Effector memory CD4-positive, alpha-beta T cell (primary cell): ENCODE data around the gene NLRP9.
"Not testable (repeated sequence)": the region's sequence is repeated elsewhere in the genome, so short reads cannot be mapped to it uniquely, and the experiment has no call there.

ENCODE experiments used
- DNase-seq, 3 donors: peaks; one replicate each; pipeline ENCODE4 v3.0.0-alpha.2; 2020
- H3K27ac ChIP-seq: 2 replicates; pipeline ENCODE4 v1.7.0; 2013; ENCODE audit warnings: mild to moderate bottlenecking, low read length, moderate library complexity; ENCODE audit not compliant: insufficient read depth, poor library complexity, severe bottlenecking
- H3K27me3 ChIP-seq: replicated peaks from 2 replicates; pipeline ENCODE4 v1.7.0; 2013; ENCODE audit warnings: mild to moderate bottlenecking, low read length; ENCODE audit not compliant: insufficient read depth, control insufficient read depth, poor library complexity, severe bottlenecking
- H3K36me3 ChIP-seq: 2 replicates; pipeline ENCODE4 v1.7.0; 2013; ENCODE audit warnings: mild to moderate bottlenecking, low read length, moderate library complexity; ENCODE audit not compliant: control insufficient read depth, insufficient read depth
- H3K4me1 ChIP-seq: 2 replicates; pipeline ENCODE4 v1.7.0; 2013; ENCODE audit warnings: low read length, mild to moderate bottlenecking; ENCODE audit not compliant: control insufficient read depth, insufficient read depth, poor library complexity, severe bottlenecking
- H3K4me3 ChIP-seq: 2 replicates; pipeline ENCODE4 v1.7.0; 2013; ENCODE audit warnings: low read length, low read depth, mild to moderate bottlenecking; ENCODE audit not compliant: insufficient read depth, poor library complexity, severe bottlenecking
- H3K9me3 ChIP-seq: 2 replicates; pipeline ENCODE4 v1.7.0; 2013; ENCODE audit warnings: mild to moderate bottlenecking, low read length, moderate library complexity; ENCODE audit not compliant: control insufficient read depth

Gene NLRP9

GRCh38 chr19:55750715-55751114 lies 12.5 kb upstream of the NLRP9 start:
- Histone ChIP-seq H3K4me1 (no peaks in the 10 kb centered on the region), H3K9me3 (no peaks in the 10 kb centered on the region), H3K36me3 (no peaks in the 10 kb centered on the region), H3K4me3 (no peak overlapping the region), H3K27ac (no peak overlapping the region), H3K27me3 (no peaks in the 10 kb centered on the region)
- DNase-seq: no peak

- H3K9me3 ChIP-seq, H3K4me3 ChIP-seq, H3K27me3 ChIP-seq, H3K4me1 ChIP-seq, DNase-seq, H3K36me3 ChIP-seq, H3K27ac ChIP-seq: not testable (repeated sequence)
Observed at GRCh38 chr19:55730378-55730777, 7.8 kb downstream of the NLRP9 start.

DNA sequence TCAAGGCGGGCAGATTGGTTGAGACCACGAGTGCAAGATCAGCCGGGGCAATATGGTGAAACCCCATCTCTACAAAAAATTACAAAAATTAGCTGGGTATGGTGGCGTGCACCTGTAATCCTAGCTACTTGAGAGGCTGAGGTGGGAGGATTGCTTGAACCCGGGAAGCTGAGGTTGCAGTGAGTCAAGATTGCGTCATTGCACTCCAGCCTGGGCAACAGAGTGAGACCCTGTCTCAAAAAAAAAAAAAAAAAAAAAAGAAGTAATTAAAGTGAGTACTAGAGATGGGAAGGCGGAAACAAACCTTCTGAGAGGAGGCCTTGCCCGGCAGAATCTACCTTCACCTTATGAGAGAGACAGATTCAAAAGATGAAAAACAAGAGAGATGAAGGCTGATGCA lies 14.7 kb downstream of the NLRP9 start:
- no peaks in the 10 kb centered on the region for H3K27me3 ChIP-seq
- no peak overlapping the region for H3K27ac ChIP-seq
- H3K4me1 ChIP-seq: no peaks in the 10 kb centered on the region
- DNase-seq: no peak
- H3K4me3 ChIP-seq: no peak overlapping the region
- H3K9me3 ChIP-seq: no peaks in the 10 kb centered on the region
- no peaks in the 10 kb centered on the region for H3K36me3 ChIP-seq

- no peaks in the 10 kb centered on the region for H3K36me3 ChIP-seq
- DNase-seq: no peak
- no peaks in the 10 kb centered on the region for H3K9me3 ChIP-seq
- no peaks in the 10 kb centered on the region for H3K4me1 ChIP-seq
- H3K27ac ChIP-seq: no peak overlapping the region
- no peak overlapping the region for H3K4me3 ChIP-seq
- H3K27me3 ChIP-seq: no peaks in the 10 kb centered on the region
Observed at GRCh38 chr19:55720801-55721200, 17.4 kb downstream of the NLRP9 start.

- H3K36me3 ChIP-seq: no peaks in the 10 kb centered on the region
- no peak for DNase-seq
- H3K27me3 ChIP-seq: no peaks in the 10 kb centered on the region
- H3K4me1 ChIP-seq: no peaks in the 10 kb centered on the region
- no peak overlapping the region for H3K4me3 ChIP-seq
- H3K9me3 ChIP-seq: no peaks in the 10 kb centered on the region
- no peak overlapping the region for H3K27ac ChIP-seq
Observed at GRCh38 chr19:55720214-55720746, 17.9 kb downstream of the NLRP9 start.

DNA sequence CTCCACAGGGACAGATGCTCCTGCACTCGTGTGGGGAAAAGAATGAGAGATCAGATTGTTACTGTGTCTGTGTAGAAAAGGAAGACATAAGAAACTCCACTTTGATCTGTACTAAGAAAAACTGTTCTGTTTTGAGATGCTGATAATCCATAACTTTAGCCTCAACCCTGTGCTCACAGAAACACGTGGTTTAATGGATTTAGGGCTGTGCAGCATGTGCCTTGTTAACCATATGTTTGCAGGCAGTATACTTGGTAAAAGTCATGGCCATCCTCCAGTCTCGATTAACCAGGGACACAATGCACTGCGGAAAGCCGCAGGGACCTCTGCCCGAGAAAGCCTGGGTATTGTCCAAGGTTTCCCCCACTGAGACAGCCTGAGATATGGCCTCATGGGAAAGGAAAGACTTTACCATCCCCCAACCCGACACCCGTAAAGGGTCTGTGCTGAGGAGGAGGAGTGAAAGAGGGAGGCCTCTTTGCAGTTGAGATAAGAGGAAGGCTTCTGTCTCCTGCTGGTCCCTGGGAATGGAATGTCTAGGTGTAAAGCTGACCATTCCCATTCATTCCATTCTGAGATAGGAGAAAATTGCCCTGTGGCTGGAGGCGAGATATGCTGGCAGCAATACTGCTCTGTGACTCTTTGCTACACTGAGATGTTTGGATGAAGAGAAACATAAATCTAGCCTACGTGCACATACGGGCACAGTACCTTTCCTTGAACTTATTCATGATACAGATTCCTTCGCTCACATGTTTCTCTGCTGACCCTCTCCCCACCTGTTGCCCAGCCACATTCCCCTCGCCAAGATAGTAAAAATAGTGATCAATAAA lies 20.1 kb downstream of the NLRP9 start:
- not testable (repeated sequence) for H3K36me3 ChIP-seq, H3K4me3 ChIP-seq, H3K27ac ChIP-seq, H3K4me1 ChIP-seq, DNase-seq, H3K9me3 ChIP-seq, H3K27me3 ChIP-seq

DNA sequence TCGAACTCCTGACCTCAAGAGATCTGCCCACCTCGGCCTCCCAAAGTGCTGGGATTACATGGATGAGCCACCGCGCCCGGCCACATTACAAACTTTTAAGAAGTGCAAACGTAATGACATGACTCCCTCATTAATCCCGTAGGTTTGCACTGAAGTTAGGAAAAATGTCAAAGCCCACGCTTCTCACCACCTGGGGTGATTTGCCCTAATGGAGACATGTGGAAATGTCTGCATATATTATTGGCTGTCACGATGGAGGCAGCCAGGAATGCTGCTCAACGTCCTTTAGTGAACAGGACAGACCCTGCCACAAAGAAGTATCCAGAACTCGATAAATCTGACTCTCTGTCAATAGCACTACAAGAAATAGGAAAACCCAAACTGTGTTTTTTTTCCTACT lies 21.0 kb downstream of the NLRP9 start:
- Histone ChIP-seq H3K9me3 (no peaks in the 10 kb centered on the region), H3K4me1 (no peaks in the 10 kb centered on the region), H3K27ac (no peak overlapping the region), H3K36me3 (no peaks in the 10 kb centered on the region), H3K4me3 (no peak overlapping the region), H3K27me3 (no peaks in the 10 kb centered on the region)
- no peak for DNase-seq

DNA sequence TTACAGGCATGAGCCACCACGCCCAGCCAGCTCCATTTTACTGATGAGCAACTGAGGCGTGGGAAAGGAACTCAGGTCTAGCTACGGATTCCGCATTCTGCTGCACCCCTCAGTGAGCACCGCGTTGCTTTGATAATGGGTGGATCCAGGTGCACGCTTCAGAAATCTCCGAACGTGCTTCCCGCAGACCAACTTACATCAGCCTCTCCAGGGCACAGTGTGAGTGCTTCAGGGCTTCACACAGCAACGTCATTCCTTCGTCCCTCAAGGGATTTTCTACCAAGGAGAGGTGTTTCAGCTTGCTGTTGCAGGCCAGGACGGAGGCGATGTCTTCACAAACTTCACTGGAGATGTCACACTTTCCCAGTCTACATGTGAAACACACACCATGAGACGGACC lies 21.7 kb downstream of the NLRP9 start:
- no peak overlapping the region for H3K27ac ChIP-seq
- H3K27me3 ChIP-seq: no peaks in the 10 kb centered on the region
- H3K4me1 ChIP-seq: no peaks in the 10 kb centered on the region
- DNase-seq: no peak
- H3K4me3 ChIP-seq: no peak overlapping the region
- no peaks in the 10 kb centered on the region for H3K36me3 ChIP-seq
- no peaks in the 10 kb centered on the region for H3K9me3 ChIP-seq

DNA sequence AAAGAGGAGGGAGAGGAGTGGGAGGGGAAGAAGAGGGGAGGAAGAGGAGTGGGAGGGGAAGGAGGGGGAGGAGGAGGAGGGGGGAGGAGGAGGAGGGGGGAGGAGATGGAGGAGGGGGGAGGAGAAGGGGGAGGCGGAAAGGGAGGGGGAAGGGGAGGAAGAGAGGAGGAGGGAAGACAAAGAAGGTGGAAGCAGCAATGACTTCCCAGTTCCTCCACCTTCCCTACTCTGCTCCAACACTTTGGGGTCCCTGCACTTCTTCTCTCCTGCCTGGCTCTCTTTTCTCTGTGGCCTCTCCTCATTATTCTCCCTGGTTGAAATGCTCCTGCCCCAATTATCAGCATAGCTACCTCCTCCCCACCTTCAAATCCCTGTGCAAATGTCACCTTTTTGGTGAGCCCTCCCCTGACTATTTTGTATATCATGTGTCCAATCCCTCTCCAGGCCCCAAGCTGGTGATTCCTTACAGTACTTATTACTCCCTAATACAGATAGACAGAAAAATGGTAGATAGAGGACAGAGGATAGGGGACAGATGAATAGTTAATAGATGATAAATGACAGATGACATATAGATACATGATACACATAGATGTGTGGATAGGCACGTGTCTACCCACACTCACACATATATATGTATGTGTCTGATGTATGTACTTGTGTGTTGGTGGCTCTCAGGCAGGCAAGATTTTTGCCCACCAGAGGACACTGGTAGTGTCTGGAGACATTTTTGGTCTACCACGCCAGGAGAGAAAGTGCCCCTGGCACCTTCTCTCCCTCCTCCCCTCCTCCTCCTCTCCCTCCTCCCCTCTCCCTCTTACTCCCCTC lies 25.2 kb downstream of the NLRP9 start:
- Histone ChIP-seq H3K4me3 (no peak overlapping the region), H3K9me3 (no peaks in the 10 kb centered on the region), H3K4me1 (no peaks in the 10 kb centered on the region), H3K36me3 (no peaks in the 10 kb centered on the region), H3K27me3 (no peaks in the 10 kb centered on the region), H3K27ac (no peak overlapping the region)
- DNase-seq: no peak

GRCh38 chr19:55711719-55712118 lies 26.5 kb downstream of the NLRP9 start:
- DNase-seq: no peak
- H3K4me1 ChIP-seq: no peaks in the 10 kb centered on the region
- H3K9me3 ChIP-seq: no peaks in the 10 kb centered on the region
- no peak overlapping the region for H3K4me3 ChIP-seq
- H3K27ac ChIP-seq: no peak overlapping the region
- H3K36me3 ChIP-seq: no peaks in the 10 kb centered on the region
- no peaks in the 10 kb centered on the region for H3K27me3 ChIP-seq
